AG04449 (cell line): ENCODE measurements around the gene ABCA9.

Experiments
- CTCF ChIA-PET: fragments of 350-600 bp; formaldehyde crosslinking; extraction: SDS; loops from one replicate; lab custom pipeline; 2021; ENCODE audit warnings: antibody characterized with exemption; lab: Yijun Ruan, JAX
- POLR2A ChIA-PET: fragments of 400-600, 350-600 bp; formaldehyde crosslinking; extraction: SDS; loops from one replicate; lab custom pipeline; 2020; ENCODE audit warnings: antibody characterized with exemption, inconsistent platforms; lab: Yijun Ruan, JAX
- DNase-seq: peaks from one replicate; pipeline ENCODE4 v3.0.0-alpha.2; 2010; ENCODE audit warnings: low read depth, low spot score
- H3K4me3 ChIP-seq: 2 replicates; pipeline ENCODE4 v1.5.1; 2011; ENCODE audit warnings: low read depth, mild to moderate bottlenecking, control low read depth, low read length
- TF ChIP-seq, protein P1 (sequence below): IDR thresholded peaks from one replicate; pipeline ENCODE4 v1.5.1; 2011; ENCODE audit warnings: mild to moderate bottlenecking, moderate library complexity, low read length, control low read depth, inconsistent platforms; ENCODE audit not compliant: insufficient read depth; ENCODE audit errors: missing control alignments

The ABCA9 gene

DNA sequence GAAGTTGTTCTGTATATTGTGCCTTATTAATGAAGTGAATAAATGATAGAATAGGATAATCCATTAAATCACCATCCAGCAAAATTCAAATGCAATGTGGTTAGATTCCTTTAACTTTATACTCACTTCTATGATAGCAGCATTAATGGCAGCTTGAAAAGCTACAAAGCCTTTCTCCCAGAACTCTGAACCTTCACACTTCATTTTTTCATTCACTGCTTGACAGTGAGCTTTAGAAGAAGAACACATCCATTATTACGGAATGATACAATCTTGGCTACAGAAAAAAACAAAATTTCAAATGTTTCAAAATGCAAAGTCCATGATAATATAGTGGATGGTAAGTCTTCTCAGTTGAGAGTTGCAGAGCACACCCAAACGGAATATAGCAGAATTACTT, 16.4 kb downstream of the ABCA9 start:
- TF ChIP-seq, protein P1, sequence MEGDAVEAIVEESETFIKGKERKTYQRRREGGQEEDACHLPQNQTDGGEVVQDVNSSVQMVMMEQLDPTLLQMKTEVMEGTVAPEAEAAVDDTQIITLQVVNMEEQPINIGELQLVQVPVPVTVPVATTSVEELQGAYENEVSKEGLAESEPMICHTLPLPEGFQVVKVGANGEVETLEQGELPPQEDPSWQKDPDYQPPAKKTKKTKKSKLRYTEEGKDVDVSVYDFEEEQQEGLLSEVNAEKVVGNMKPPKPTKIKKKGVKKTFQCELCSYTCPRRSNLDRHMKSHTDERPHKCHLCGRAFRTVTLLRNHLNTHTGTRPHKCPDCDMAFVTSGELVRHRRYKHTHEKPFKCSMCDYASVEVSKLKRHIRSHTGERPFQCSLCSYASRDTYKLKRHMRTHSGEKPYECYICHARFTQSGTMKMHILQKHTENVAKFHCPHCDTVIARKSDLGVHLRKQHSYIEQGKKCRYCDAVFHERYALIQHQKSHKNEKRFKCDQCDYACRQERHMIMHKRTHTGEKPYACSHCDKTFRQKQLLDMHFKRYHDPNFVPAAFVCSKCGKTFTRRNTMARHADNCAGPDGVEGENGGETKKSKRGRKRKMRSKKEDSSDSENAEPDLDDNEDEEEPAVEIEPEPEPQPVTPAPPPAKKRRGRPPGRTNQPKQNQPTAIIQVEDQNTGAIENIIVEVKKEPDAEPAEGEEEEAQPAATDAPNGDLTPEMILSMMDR: no peak
- CTCF ChIA-PET: no interaction called here
- POLR2A ChIA-PET: no interaction called here
- H3K4me3 ChIP-seq: no peak overlapping the region
- no peak for DNase-seq

DNA sequence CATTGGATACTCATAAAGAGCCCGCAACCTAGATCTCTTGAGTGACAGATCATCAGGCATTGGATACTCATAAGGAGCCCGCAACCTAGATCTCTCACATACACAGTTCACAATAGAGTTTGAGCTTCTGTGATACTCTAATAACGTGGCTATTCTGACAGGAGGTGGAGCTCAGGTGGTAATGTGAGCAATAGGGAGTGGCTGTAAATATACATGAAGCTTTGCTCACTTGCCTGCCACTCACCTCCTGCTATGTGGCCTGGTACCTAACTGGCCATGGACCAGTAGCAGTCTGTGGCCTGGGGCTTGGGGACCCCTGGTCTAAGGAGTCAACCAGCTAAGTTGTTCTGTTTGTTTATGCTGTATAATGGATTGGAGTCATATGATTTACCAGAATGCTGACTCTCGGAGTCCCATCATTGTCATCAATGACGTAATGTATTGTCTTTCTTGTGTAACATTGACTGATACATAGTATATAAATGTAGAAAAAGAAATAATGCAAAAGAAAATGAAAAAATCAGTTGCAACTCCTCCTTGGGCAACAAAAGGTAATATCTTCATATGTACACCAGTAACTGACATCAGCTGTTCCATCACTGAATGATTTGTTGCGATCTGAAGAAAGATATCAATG, 17.5 kb downstream of the ABCA9 start:
- no peak overlapping the region for H3K4me3 ChIP-seq
- no peak for DNase-seq
- TF ChIP-seq, protein P1: no peak
- POLR2A ChIA-PET: no interaction called here
- CTCF ChIA-PET: no interaction called here

DNA sequence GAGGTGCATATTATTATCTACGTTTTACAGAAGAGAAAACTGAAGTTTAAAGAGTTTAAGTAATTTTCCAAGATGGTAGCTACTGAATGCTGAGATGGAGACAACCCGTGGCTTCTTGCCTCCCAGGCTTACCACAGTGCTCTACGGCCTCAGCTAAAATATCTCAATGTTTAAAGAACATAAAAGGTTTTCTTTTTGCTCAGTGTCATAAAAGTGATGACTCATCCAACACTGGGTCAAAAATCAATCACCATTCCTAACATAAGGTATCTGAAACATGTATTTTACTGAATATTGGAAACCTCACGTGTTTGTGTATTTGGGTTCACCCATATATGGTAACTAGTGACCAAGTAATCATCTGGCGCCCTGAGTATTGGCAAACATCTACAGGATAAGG, 18.4 kb downstream of the ABCA9 start:
- ChIA-PET POLR2A (no interaction called here), CTCF (no interaction called here)
- no peak overlapping the region for H3K4me3 ChIP-seq
- TF ChIP-seq, protein P1: no peak
- DNase-seq: no peak

DNA sequence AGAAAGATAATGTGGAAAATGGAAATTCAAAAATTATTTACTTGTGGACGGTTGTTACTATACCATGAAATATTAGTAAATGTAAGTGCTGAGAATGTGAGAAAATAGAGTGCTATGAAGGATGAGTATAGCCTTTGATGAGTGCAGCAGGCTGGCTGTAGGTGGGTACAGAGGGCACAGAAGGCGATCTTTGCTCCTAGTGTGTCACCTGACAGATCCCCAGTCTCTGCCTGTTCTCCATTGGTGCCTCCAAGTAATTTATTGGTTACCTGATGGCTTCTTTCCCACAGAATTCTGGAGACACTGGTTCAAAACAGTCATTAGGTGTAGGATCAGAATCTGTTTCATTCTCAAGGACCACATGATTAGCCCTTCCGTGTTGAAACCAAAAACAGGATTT, 28.9 kb downstream of the ABCA9 start:
- no peak overlapping the region for H3K4me3 ChIP-seq
- no peak for DNase-seq
- POLR2A ChIA-PET: no interaction called here
- CTCF ChIA-PET: no interaction called here
- TF ChIP-seq, protein P1: no peak

DNA sequence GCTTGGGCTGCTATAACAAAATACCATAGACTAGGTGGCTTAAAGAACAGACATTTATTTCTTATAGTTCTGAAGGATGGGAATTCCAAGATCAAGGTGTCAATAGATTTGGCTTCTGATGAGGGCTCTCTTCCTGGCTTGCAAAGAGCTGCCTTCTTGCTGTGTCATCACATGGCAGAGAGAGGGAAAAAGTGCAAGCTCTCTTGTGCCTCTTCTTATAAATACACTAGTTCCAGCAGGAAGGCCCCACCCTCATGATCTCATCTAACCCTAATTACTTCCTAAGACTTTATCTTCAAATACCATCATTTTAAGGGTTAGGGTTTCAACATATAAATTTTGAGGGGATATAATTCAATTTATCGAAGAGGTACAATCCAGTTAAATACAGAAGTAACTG, 30.6 kb downstream of the ABCA9 start:
- no peak for DNase-seq
- TF ChIP-seq, protein P1: no peak
- ChIA-PET CTCF (no interaction called here), POLR2A (no interaction called here)
- H3K4me3 ChIP-seq: no peak overlapping the region

DNA sequence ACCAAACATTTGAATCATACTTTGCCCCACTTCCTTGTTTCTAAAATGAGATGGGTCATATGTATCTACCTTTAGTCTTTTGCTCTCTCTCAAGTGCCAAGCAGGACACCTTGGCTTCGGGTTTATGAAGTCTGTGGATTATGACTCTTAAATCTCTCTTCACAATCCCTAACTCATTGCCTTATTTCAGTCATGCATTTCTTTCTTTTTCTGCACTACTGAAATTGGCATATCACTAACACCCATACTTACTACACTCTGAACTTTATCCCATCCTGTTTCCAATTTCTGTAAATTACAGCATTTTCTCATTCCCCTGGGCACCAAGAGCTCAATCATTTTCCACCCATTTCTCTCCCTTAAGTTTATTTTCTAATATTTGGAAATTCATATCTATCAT, 42.0 kb downstream of the ABCA9 start:
- POLR2A ChIA-PET: no interaction called here
- TF ChIP-seq, protein P1: no peak
- no peak for DNase-seq
- H3K4me3 ChIP-seq: no peak overlapping the region
- CTCF ChIA-PET: no interaction called here
